ENCODE results near the gene SLC35D2.

Gene SLC35D2

DNA sequence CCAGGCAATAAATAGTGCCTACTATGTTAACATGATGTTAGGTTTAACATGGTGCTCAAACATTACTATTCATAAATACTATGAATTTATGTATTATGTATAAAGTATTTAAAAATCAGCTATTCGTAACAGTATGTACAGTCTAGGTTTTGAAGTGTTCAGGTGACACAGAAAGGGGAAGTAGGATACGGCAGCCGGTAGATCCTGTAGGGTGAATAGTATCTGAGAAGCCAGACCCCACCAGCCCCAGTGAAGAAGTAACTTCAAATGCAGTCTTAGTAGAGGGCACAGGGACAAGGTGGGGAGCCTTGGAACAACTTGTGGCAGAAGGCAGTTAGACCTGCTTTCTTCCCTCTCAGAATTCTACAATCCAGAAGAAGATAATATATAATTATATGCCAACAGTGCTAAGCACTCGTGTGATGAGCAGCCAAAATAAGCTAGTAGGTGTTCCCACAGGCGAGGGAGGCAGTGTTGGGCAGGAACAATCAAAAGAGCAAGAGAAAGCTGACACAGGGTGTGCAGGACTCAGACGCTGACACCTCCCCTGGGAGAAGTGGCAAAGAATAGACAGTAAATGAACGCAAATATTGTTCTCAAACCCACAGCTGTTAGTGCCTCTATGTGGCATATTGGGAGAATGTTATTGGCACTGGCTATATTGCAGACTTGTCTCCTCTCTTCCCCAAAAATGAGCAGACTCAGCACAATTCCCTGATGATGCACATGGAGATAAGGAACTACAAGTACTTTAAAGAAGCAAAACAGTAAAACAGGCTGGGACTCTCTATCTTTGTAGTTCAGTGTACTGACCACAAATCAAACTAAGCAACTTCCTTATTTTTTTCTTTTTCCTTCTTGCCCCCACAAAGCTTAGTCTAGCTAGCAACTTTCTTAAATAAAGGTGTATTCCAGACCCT lies 30.1 kb upstream of the SLC35D2 start:
- peak; percentile 77 for DNase-seq (ENCODE audit: low read depth)
- peak overlapping the region; percentile 54 for H3K4me3 ChIP-seq (ENCODE audit: low read depth, low read length)
- TF ChIP-seq, protein P1, sequence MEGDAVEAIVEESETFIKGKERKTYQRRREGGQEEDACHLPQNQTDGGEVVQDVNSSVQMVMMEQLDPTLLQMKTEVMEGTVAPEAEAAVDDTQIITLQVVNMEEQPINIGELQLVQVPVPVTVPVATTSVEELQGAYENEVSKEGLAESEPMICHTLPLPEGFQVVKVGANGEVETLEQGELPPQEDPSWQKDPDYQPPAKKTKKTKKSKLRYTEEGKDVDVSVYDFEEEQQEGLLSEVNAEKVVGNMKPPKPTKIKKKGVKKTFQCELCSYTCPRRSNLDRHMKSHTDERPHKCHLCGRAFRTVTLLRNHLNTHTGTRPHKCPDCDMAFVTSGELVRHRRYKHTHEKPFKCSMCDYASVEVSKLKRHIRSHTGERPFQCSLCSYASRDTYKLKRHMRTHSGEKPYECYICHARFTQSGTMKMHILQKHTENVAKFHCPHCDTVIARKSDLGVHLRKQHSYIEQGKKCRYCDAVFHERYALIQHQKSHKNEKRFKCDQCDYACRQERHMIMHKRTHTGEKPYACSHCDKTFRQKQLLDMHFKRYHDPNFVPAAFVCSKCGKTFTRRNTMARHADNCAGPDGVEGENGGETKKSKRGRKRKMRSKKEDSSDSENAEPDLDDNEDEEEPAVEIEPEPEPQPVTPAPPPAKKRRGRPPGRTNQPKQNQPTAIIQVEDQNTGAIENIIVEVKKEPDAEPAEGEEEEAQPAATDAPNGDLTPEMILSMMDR (IDR thresholded peaks at IDR 0.05; ENCODE audit: insufficient read depth, low read depth, low read length, missing control alignments): peak; percentile 5

DNA sequence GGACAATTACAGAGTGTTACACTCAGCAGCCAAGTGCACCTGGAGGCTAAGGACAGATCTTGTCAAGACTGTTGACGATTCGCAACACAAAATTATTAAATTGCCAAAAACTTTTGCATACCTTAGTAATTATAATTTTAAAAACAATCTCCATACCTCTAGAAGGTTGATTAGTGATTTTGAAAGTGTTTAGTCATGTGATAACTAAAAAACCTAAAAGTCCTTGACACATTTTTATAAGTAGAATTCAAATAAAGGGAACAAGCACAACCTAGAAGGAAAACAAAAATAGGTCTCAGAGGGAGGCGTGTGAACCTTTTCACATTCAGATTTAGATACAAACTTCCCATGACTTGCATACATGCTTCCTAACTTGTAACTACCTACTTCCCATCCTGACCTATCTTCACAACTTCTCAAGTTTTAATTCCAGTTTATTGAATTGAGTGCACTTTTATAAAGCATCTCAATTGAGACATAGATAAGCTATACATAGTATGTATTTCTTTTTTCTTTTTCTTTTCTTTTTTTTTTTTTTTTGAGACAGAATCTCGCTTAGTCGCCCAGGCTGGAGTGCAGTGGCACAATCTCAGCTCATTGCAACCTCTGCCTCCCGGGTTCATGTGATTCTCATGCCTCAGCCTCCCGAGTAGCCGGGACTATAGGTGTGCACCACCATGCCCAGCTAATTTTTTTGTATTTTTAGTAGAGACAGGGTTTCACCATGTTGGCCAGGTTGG lies 28.8 kb upstream of the SLC35D2 start:
- DNase-seq (ENCODE audit: low read depth): peak; percentile 51
- TF ChIP-seq, protein P1 (IDR thresholded peaks at IDR 0.05; ENCODE audit: insufficient read depth, low read depth, low read length, missing control alignments): no peak
- no peak overlapping the region for H3K4me3 ChIP-seq (ENCODE audit: low read depth, low read length)

DNA sequence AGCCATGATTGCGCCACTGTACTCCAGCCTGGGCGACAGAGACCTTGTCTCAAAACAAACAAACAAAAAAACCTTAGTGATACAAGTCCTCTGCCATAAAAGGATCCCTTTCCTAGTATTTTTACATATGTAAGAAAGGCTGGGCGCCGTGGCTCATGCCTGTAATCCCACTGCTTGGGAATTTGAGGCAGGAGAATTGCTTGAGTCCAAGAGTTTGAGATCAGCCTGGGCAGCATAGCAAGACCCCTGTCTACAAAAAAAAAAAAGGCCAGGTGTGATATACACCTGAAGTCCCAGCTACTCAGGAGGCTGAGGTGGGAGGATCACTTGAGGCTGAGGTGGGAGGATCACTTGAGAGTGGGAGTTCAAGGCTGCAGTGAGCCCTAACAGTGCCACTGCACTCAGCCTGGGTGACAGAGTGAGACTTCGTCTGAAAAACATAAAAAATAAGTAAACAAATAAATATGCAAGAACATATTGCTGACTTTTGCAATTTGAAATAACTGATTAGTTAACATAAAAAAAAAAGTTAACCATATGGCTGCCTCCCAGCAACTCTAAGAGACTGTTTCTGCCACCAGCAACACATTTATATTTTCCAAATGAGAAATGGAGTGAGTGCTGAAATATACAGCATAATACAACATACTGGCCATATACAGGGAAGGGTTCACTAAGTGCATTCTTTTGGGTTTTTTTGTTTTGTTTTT lies 27.8 kb upstream of the SLC35D2 start:
- no peak for DNase-seq (ENCODE audit: low read depth)
- TF ChIP-seq, protein P1 (IDR thresholded peaks at IDR 0.05; ENCODE audit: insufficient read depth, low read depth, low read length, missing control alignments): no peak
- H3K4me3 ChIP-seq (ENCODE audit: low read depth, low read length): no peak overlapping the region

- no peak overlapping the region for H3K4me3 ChIP-seq (ENCODE audit: low read depth, low read length)
- TF ChIP-seq, protein P1 (IDR thresholded peaks at IDR 0.05; ENCODE audit: insufficient read depth, low read depth, low read length, missing control alignments): no peak
- DNase-seq (ENCODE audit: low read depth): no peak
Observed at GRCh38 chr9:96408409-96409280, 25.1 kb upstream of the SLC35D2 start.

GRCh38 chr9:96400132-96400910 lies 16.8 kb upstream of the SLC35D2 start:
- TF ChIP-seq, protein P1 (IDR thresholded peaks at IDR 0.05; ENCODE audit: insufficient read depth, low read depth, low read length, missing control alignments): no peak
- DNase-seq (ENCODE audit: low read depth): no peak
- H3K4me3 ChIP-seq (ENCODE audit: low read depth, low read length): no peak overlapping the region

Data from GM12865 (cell line).